ENCODE data around the gene ARID5B.

The ARID5B gene

DNA sequence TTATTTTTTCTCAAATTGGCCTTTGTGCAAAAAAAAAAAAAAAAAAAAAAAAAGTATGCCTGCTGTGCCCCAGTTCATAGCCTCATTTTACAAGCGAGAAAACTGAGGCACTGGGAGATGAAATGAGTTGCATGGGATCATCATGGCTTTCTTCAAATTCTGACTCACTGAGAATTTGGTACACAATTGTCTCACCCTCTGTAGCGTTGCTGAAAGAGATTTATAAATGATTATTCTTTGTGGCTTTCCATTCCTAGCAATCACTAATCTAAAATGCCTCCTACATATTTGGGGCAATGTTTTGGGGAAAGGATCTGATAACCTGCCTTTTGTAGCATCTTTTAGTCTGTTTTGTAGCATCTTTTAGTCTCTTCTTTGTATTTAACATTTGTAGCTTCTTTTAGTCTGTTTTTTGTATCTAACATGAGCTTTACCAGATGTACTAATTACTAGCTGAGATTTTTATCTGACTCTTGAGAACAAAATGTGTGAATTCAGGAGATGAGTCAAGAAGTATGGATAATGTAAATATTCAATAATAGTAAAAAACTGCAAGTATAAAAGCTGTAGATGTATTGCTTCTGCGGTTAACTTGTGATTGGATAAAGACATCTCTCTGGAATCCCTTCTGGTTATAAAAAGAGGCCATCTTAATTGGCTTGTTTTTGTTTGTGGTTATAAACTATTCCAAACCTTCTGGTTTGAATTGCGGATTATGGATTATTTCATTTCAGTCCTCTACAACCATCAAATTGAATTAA lies 161.4 kb downstream of the ARID5B start:
- no peak overlapping the region for H3K27ac ChIP-seq (ENCODE audit: low read length)
- DNase-seq (ENCODE audit: low read depth, low spot score): no peak
- no CpG with 5 or more reads among the region's 4 CpGs for WGBS (ENCODE audit: insufficient coverage, insufficient read length)
- no peaks in the 10 kb centered on the region for H3K4me1 ChIP-seq (ENCODE audit: control insufficient read depth, insufficient read depth, low read length)
- H3K36me3 ChIP-seq (ENCODE audit: control insufficient read depth, insufficient read depth, low read length): no peaks in the 10 kb centered on the region
- no peaks in the 10 kb centered on the region for H3K9me3 ChIP-seq (ENCODE audit: control insufficient read depth, insufficient read depth, low read length)
- H3K4me3 ChIP-seq (ENCODE audit: low read length): no peak overlapping the region
- no peaks in the 10 kb centered on the region for H3K27me3 ChIP-seq (ENCODE audit: control insufficient read depth, insufficient read depth, low read length)

DNA sequence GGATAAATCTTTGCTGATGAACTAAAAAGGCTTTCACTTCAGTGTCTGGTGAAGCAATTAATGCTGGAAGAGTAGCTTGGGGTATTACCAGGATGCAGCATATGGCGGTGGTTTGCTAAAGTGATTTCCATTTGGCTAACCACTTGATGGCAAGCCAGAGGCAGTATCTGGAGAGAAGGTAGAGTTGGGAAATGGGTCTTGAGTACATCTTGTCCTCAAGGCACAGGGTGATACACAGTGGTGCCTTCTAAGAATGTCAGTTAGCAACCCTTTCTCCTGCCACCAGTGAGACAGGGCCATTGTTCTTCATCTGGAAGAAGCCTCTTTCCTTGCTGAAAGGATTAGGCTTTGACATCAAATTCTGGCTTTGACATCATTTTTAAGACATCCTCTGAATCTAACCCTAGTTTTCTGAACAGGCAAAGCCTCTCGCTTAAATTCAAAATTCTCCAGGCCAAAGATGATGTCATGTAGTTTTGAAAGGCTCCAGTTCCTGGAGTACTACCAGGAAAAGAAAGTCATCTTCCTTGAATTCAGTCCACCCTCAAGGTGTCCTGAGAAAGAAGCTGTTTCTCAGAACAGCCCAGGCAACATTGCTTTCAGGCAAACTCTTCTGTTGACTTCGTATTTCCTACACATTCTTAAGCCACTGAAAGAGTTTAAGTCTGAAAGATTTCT lies 162.4 kb downstream of the ARID5B start:
- Histone ChIP-seq H3K9me3 (ENCODE audit: control insufficient read depth, insufficient read depth, low read length) (no peaks in the 10 kb centered on the region), H3K36me3 (ENCODE audit: control insufficient read depth, insufficient read depth, low read length) (no peaks in the 10 kb centered on the region), H3K27ac (ENCODE audit: low read length) (no peak overlapping the region)

DNA sequence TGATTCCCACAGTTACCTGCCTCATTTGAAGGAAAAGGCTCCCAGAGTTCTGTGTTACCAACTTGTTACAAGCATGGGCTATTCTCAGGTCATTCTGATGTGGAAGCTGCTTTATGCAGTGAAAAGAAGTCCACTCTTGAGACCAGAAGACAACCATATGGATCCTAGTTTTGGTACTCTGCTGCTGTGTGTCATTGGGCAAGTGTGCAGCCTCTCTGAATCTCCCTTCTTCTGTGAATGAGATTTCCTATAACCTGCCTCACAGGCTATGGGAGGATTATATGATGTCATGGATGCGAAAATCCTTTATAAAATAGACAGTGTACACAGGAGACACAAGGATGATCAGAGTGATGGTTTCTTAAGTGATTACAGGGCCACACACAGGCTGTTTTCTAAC lies 166.1 kb downstream of the ARID5B start:
- H3K4me3 ChIP-seq (ENCODE audit: low read length): no peak overlapping the region
- no peaks in the 10 kb centered on the region for H3K27me3 ChIP-seq (ENCODE audit: control insufficient read depth, insufficient read depth, low read length)
- no peaks in the 10 kb centered on the region for H3K36me3 ChIP-seq (ENCODE audit: control insufficient read depth, insufficient read depth, low read length)
- H3K9me3 ChIP-seq (ENCODE audit: control insufficient read depth, insufficient read depth, low read length): no peaks in the 10 kb centered on the region
- WGBS (ENCODE audit: insufficient coverage, insufficient read length): no CpG with 5 or more reads among the region's 1 CpG
- H3K27ac ChIP-seq (ENCODE audit: low read length): no peak overlapping the region
- no peak for DNase-seq (ENCODE audit: low read depth, low spot score)
- H3K4me1 ChIP-seq (ENCODE audit: control insufficient read depth, insufficient read depth, low read length): no peaks in the 10 kb centered on the region

More for the DNA sequence above, 162.4 kb downstream of the ARID5B start:
- Histone ChIP-seq H3K4me1 (ENCODE audit: control insufficient read depth, insufficient read depth, low read length) (no peaks in the 10 kb centered on the region), H3K4me3 (ENCODE audit: low read length) (no peak overlapping the region), H3K27me3 (ENCODE audit: control insufficient read depth, insufficient read depth, low read length) (no peaks in the 10 kb centered on the region)
- no CpG with 5 or more reads among the region's 3 CpGs for WGBS (ENCODE audit: insufficient coverage, insufficient read length)
- no peak for DNase-seq (ENCODE audit: low read depth, low spot score)

DNA sequence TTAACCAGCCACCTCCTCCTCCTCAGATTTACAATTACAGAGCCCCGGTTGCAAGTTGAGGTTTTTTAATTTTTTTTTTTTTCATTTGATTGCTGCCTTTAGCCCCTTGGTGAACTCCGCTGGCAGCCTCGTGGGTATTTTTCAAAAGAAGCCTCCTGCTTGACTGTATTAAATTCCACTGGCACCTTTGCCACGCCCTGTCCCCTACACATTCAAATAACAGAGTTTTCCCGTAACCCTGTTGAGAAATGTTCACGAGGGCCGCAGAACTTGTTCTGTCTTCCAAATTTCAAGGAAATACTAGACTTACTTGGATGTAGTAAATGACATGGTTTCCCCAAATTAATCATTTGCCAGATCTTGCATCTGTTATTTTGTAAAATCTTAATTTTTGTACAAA lies 167.0 kb downstream of the ARID5B start:
- Histone ChIP-seq H3K36me3 (ENCODE audit: control insufficient read depth, insufficient read depth, low read length) (no peaks in the 10 kb centered on the region), H3K27me3 (ENCODE audit: control insufficient read depth, insufficient read depth, low read length) (no peaks in the 10 kb centered on the region), H3K4me3 (ENCODE audit: low read length) (no peak overlapping the region), H3K9me3 (ENCODE audit: control insufficient read depth, insufficient read depth, low read length) (no peaks in the 10 kb centered on the region), H3K27ac (ENCODE audit: low read length) (no peak overlapping the region), H3K4me1 (ENCODE audit: control insufficient read depth, insufficient read depth, low read length) (no peaks in the 10 kb centered on the region)
- no CpG with 5 or more reads among the region's 7 CpGs for WGBS (ENCODE audit: insufficient coverage, insufficient read length)
- no peak for DNase-seq (ENCODE audit: low read depth, low spot score)

DNA sequence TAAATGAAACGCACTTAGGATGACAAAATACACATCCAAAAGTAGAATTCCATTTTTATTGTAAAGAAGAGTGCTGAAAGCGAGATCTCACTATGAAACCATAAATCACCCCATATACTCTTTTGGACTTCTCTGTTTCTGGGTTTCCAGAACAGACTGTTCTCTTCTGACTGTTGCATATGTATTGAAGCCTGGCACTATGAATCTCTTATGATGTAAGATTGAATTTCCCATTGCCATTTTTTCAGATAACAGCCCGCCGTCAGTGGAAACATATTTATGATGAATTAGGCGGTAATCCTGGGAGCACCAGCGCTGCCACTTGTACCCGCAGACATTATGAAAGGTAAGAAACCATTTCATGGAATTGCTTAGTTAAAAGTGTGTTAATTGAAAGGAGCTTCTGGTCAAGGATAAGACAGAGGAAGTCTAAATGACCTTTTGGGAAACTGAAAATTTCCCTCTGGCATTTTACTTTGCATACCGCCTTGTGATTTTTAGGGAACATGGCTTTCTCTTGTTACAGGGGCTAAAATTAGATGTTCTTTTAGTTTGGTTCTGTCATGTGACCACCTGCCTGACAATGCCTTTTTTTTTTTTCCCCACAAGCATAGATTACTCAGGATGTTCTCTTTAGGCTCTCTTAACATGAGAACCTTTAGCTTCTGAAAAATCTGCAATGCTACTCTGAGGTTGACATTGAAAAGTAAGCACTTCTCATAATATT lies 168.1 kb downstream of the ARID5B start:
- no peak for DNase-seq (ENCODE audit: low read depth, low spot score)
- H3K27ac ChIP-seq (ENCODE audit: low read length): no peak overlapping the region
- WGBS (ENCODE audit: insufficient coverage, insufficient read length): no CpG with 5 or more reads among the region's 8 CpGs
- no peaks in the 10 kb centered on the region for H3K4me1 ChIP-seq (ENCODE audit: control insufficient read depth, insufficient read depth, low read length)
- no peaks in the 10 kb centered on the region for H3K27me3 ChIP-seq (ENCODE audit: control insufficient read depth, insufficient read depth, low read length)
- no peaks in the 10 kb centered on the region for H3K36me3 ChIP-seq (ENCODE audit: control insufficient read depth, insufficient read depth, low read length)
- no peaks in the 10 kb centered on the region for H3K9me3 ChIP-seq (ENCODE audit: control insufficient read depth, insufficient read depth, low read length)
- no peak overlapping the region for H3K4me3 ChIP-seq (ENCODE audit: low read length)

DNA sequence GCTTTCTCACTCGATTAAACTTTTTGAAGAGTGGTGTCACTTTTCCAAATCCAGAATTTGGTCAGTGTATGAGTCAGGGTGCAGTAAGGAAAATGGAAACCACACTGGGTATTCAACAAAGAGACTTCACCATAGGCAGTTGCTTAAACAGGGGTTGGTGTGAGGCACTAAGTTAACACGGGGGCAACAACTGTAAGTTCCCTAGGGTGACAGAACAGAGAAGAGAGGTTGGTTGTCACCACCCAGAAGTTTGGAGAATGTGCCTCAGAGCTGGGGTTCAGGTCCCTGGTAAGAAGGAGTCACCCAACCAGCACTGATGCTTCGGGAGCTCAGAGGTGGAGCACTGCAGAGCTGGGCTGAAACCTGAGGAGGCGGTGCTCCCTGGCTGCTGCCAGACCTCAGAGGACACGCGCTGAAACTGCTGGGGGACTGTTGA lies 170.4 kb downstream of the ARID5B start:
- no peaks in the 10 kb centered on the region for H3K36me3 ChIP-seq (ENCODE audit: control insufficient read depth, insufficient read depth, low read length)
- no CpG with 5 or more reads among the region's 6 CpGs for WGBS (ENCODE audit: insufficient coverage, insufficient read length)
- H3K4me1 ChIP-seq (ENCODE audit: control insufficient read depth, insufficient read depth, low read length): peaks cover 2% of the 10 kb centered on the region; the same call in 1 of the 2 replicates
- H3K9me3 ChIP-seq (ENCODE audit: control insufficient read depth, insufficient read depth, low read length): no peaks in the 10 kb centered on the region
- no peak overlapping the region for H3K27ac ChIP-seq (ENCODE audit: low read length)
- no peak for DNase-seq (ENCODE audit: low read depth, low spot score)
- H3K27me3 ChIP-seq (ENCODE audit: control insufficient read depth, insufficient read depth, low read length): no peaks in the 10 kb centered on the region
- H3K4me3 ChIP-seq (ENCODE audit: low read length): no peak overlapping the region

DNA sequence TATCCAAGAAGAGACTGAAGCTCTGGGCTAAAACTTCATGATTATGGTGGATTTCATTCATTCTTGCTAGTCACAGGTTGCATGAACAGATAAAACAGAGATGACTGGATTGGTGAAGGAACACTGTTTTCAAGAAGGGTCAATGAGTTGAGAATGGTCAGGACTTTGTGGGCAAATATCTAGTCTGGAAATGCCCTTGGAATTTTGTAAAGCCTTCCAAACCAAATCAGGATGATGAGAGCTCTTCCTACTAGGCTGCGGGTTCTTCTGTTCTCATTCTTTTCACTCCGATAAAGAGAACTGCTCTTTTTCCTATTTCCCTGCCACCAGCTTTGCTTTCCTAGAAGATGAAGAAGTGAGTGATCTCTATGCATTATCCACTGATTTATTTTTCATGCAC lies 171.4 kb downstream of the ARID5B start:
- Histone ChIP-seq H3K4me3 (ENCODE audit: low read length) (no peak overlapping the region), H3K4me1 (ENCODE audit: control insufficient read depth, insufficient read depth, low read length) (peaks cover 2% of the 10 kb centered on the region; the same call in 1 of the 2 replicates), H3K9me3 (ENCODE audit: control insufficient read depth, insufficient read depth, low read length) (no peaks in the 10 kb centered on the region), H3K27me3 (ENCODE audit: control insufficient read depth, insufficient read depth, low read length) (no peaks in the 10 kb centered on the region), H3K27ac (ENCODE audit: low read length) (no peak overlapping the region), H3K36me3 (ENCODE audit: control insufficient read depth, insufficient read depth, low read length) (no peaks in the 10 kb centered on the region)
- DNase-seq (ENCODE audit: low read depth, low spot score): no peak
- WGBS (ENCODE audit: insufficient coverage, insufficient read length): no CpG with 5 or more reads among the region's 2 CpGs

DNA sequence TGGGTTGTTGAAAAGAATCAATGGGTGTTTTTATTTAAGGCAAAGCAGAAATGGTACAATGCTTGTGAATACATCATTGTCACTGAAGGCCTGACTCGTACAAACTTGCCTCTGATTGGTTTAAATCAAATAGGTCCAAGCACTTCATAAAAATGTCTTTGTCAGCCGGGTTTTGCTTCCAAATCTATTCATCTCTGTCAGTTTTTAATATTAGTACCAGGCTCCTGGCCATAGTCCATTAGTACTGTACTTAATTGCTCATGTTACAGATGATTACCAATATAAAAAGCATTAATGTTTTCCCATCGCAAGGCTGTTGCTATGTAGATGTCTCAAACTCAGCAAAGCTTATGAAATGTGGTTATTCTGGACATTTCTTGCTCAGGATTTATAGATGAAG lies 171.9 kb downstream of the ARID5B start:
- WGBS (ENCODE audit: insufficient coverage, insufficient read length): no CpG with 5 or more reads among the region's 3 CpGs
- Histone ChIP-seq H3K36me3 (ENCODE audit: control insufficient read depth, insufficient read depth, low read length) (no peaks in the 10 kb centered on the region), H3K4me1 (ENCODE audit: control insufficient read depth, insufficient read depth, low read length) (peaks cover 2% of the 10 kb centered on the region; the same call in 1 of the 2 replicates), H3K27ac (ENCODE audit: low read length) (no peak overlapping the region), H3K27me3 (ENCODE audit: control insufficient read depth, insufficient read depth, low read length) (no peaks in the 10 kb centered on the region), H3K9me3 (ENCODE audit: control insufficient read depth, insufficient read depth, low read length) (no peaks in the 10 kb centered on the region), H3K4me3 (ENCODE audit: low read length) (no peak overlapping the region)
- no peak for DNase-seq (ENCODE audit: low read depth, low spot score)

DNA sequence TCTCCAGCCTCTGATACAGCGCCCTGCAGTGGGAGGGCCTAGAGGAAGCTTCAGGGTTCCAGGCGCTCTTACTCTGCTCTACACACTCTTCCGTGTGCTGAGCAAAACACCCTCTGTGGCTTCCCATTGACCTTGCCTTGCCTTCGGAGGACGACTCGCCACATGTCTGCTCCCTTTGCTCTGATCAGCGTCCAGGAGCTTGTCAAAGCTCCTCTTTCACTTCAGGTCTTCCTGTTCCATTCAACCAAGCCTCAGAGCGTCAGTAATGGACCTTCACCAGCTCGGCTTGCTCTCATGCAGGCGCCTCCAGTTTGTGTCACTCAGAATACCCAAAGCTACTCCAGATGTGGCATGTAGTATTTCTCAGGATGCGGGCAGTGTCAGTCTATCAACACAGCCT lies 173.9 kb downstream of the ARID5B start:
- no peaks in the 10 kb centered on the region for H3K36me3 ChIP-seq (ENCODE audit: control insufficient read depth, insufficient read depth, low read length)

DNA sequence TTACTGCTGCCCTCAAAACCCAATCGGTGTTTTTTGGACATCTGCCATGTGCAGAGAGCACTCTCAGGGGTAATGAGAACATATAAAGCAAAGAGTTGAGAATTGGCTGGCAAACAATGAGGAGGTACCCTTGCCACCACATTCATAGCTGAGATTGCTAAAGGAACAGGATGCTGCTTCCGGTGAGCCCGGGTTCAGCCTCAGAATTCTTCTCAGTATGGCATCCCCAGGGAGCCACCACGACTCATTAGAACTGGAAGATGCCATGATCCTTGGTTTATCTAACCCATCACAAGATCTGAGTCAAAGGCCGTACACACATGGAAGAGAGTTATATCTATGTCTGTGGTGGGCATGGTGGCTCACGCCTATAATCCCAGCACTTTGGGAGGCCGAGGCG lies 174.4 kb downstream of the ARID5B start:
- Histone ChIP-seq H3K4me3 (ENCODE audit: low read length) (no peak overlapping the region), H3K4me1 (ENCODE audit: control insufficient read depth, insufficient read depth, low read length) (peaks cover 2% of the 10 kb centered on the region; the same call in 1 of the 2 replicates), H3K9me3 (ENCODE audit: control insufficient read depth, insufficient read depth, low read length) (no peaks in the 10 kb centered on the region), H3K27me3 (ENCODE audit: control insufficient read depth, insufficient read depth, low read length) (no peaks in the 10 kb centered on the region), H3K27ac (ENCODE audit: low read length) (no peak overlapping the region), H3K36me3 (ENCODE audit: control insufficient read depth, insufficient read depth, low read length) (no peaks in the 10 kb centered on the region)
- no peak for DNase-seq (ENCODE audit: low read depth, low spot score)
- no CpG with 5 or more reads among the region's 8 CpGs for WGBS (ENCODE audit: insufficient coverage, insufficient read length)

More for the DNA sequence above, 173.9 kb downstream of the ARID5B start:
- Histone ChIP-seq H3K9me3 (ENCODE audit: control insufficient read depth, insufficient read depth, low read length) (no peaks in the 10 kb centered on the region), H3K27me3 (ENCODE audit: control insufficient read depth, insufficient read depth, low read length) (no peaks in the 10 kb centered on the region), H3K4me3 (ENCODE audit: low read length) (no peak overlapping the region), H3K27ac (ENCODE audit: low read length) (no peak overlapping the region), H3K4me1 (ENCODE audit: control insufficient read depth, insufficient read depth, low read length) (peaks cover 2% of the 10 kb centered on the region; the same call in 1 of the 2 replicates)
- no CpG with 5 or more reads among the region's 11 CpGs for WGBS (ENCODE audit: insufficient coverage, insufficient read length)
- no peak for DNase-seq (ENCODE audit: low read depth, low spot score)

Data from iPS DF 6.9 (cell line).